Measurements from ENCODE around the gene SPATA18. TPM values are rescaled to one million over a fixed set of nuclear protein-coding genes. Genes with fewer than 3 reads are reported as not detected.

The SPATA18 gene
- total and polyA plus RNA-seq, 2 experiments from 2014 or later = 2.7 to 7.8 TPM

DNA sequence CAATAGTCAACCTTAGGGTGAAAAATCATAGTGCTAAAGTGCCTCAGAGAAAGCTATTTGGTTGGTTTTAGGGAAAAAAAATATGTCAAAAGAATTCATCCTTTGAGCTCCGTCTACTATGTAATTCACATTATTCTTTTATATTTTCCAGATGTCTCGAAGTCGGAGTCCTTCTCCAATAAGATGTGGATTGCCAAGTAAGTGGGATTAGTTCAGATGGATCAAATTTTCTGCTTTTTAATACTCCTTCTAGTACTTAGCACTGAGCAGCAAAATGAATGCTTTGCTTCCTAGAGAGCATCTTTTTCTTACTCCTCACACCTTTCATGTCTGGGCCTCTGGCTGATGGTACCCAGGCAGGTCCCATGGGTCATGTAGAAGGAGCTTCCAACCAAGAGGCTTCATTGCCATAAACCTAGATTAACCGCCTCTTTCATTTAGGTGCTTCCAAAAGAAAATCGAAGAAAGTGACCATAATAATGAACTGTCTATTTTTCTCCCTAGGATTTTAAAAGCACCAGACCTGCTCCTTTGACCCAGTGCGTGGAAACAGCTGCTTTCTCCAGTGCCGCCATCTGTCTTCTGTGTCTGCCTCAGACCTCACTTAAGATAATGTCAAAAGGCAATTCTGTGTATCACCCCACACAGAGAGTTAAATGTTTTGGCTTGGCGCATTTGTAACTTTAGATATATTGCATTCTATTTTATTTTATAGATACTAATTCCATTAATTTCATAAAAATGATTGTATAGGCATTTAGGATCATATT lies 43.5 kb downstream of the SPATA18 start:
- Histone ChIP-seq H3K4me3 (no peak overlapping the region), H3K9me2 (replicated peaks; ENCODE audit: insufficient read depth) (no peaks in the 10 kb centered on the region), H3K4me2 (no peak overlapping the region), H3K79me2 (no peaks in the 10 kb centered on the region), H3K27me3 (no peaks in the 10 kb centered on the region), H4K20me1 (ENCODE audit: insufficient read depth, poor library complexity, severe bottlenecking) (no peaks in the 10 kb centered on the region), H2AFZ (no peak overlapping the region), H3K4me1 (ENCODE audit: insufficient read depth) (no peaks in the 10 kb centered on the region), H3K9me3 (ENCODE audit: low read depth) (no peaks in the 10 kb centered on the region), H3K36me3 (replicated peaks; ENCODE audit: insufficient read depth, low read depth) (no peaks in the 10 kb centered on the region), H3K27ac (no peak overlapping the region)
- DNase-seq (ENCODE audit: low spot score) = no peak
- TF ChIP-seq EZH2phosphoT487 (IDR thresholded peaks at IDR 0.05; ENCODE audit: low read depth, severe bottlenecking, unreplicated experiment) (no peak), EZH2 (IDR thresholded peaks at IDR 0.05; ENCODE audit: borderline replicate concordance) (no peak)
- TF ChIP-seq, protein P1, sequence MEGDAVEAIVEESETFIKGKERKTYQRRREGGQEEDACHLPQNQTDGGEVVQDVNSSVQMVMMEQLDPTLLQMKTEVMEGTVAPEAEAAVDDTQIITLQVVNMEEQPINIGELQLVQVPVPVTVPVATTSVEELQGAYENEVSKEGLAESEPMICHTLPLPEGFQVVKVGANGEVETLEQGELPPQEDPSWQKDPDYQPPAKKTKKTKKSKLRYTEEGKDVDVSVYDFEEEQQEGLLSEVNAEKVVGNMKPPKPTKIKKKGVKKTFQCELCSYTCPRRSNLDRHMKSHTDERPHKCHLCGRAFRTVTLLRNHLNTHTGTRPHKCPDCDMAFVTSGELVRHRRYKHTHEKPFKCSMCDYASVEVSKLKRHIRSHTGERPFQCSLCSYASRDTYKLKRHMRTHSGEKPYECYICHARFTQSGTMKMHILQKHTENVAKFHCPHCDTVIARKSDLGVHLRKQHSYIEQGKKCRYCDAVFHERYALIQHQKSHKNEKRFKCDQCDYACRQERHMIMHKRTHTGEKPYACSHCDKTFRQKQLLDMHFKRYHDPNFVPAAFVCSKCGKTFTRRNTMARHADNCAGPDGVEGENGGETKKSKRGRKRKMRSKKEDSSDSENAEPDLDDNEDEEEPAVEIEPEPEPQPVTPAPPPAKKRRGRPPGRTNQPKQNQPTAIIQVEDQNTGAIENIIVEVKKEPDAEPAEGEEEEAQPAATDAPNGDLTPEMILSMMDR (IDR thresholded peaks at IDR 0.05; ENCODE audit: poor library complexity) = no peak
- WGBS (ENCODE audit: low lambda C conversion rate, missing lambda C conversion rate) = 78% methylated on average over 8 of the region's 8 CpGs

DNA sequence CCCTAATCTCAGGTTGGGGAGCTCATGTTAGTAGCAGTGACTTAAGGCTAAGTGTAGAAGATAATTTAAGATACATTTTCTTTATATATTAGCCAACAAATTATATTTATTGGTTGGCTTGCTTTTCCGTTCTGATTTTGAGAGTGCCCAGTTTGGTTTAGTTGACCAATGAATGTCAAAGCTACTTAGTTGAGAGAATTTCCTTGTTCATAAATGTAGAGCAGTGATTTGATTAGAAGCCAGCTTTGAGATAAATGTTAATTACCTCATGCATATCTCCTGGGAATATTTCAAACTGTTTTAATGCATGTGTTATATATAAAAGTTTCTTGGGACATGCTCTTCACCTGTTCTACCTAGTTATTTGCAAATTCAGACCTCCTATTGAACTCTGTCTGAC lies 44.3 kb downstream of the SPATA18 start:
- no peaks in the 10 kb centered on the region for H4K20me1 ChIP-seq (ENCODE audit: insufficient read depth, poor library complexity, severe bottlenecking)
- H2AFZ ChIP-seq = no peak overlapping the region
- no peaks in the 10 kb centered on the region for H3K9me3 ChIP-seq (ENCODE audit: low read depth)
- H3K4me1 ChIP-seq (ENCODE audit: insufficient read depth) = no peaks in the 10 kb centered on the region
- H3K4me3 ChIP-seq = no peak overlapping the region
- H3K79me2 ChIP-seq = no peaks in the 10 kb centered on the region
- WGBS (ENCODE audit: low lambda C conversion rate, missing lambda C conversion rate) = 62% methylated on average over 1 of the region's 1 CpG
- H3K9me2 ChIP-seq (replicated peaks; ENCODE audit: insufficient read depth) = no peaks in the 10 kb centered on the region
- no peaks in the 10 kb centered on the region for H3K27me3 ChIP-seq
- H3K27ac ChIP-seq = no peak overlapping the region
- H3K4me2 ChIP-seq = no peak overlapping the region
- no peak for DNase-seq (ENCODE audit: low spot score)
- H3K36me3 ChIP-seq (replicated peaks; ENCODE audit: insufficient read depth, low read depth) = no peaks in the 10 kb centered on the region
- TF ChIP-seq EZH2 (IDR thresholded peaks at IDR 0.05; ENCODE audit: borderline replicate concordance) = no peak
- TF ChIP-seq EZH2phosphoT487 (IDR thresholded peaks at IDR 0.05; ENCODE audit: low read depth, severe bottlenecking, unreplicated experiment) = no peak
- TF ChIP-seq, protein P1 (IDR thresholded peaks at IDR 0.05; ENCODE audit: poor library complexity) = no peak

DNA sequence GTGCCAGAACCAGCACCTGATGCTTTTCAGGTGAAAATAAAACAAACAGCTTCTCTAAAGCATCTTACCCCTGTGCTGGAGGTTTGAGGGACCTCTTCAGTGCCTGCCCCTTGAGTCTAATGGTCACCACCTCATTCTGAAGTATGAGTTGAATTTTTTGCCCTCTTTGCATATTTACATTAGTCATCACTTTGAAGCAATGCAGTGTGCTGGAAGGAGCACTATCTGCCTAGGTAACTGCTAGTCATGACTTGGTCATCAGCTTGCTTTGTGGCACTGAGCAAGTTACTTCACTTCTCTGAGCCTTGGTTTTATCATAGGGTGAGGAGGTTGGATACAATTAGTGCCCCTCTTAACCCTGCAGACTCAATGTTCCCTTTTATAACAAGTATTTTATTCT lies 44.9 kb downstream of the SPATA18 start:
- DNase-seq (ENCODE audit: low spot score) = peak; percentile 9
- Histone ChIP-seq H2AFZ (no peak overlapping the region), H3K4me3 (no peak overlapping the region), H3K9me3 (ENCODE audit: low read depth) (no peaks in the 10 kb centered on the region), H3K4me1 (ENCODE audit: insufficient read depth) (no peaks in the 10 kb centered on the region), H3K9me2 (replicated peaks; ENCODE audit: insufficient read depth) (no peaks in the 10 kb centered on the region), H3K27ac (no peak overlapping the region), H3K27me3 (no peaks in the 10 kb centered on the region), H3K36me3 (replicated peaks; ENCODE audit: insufficient read depth, low read depth) (no peaks in the 10 kb centered on the region), H3K4me2 (no peak overlapping the region), H3K79me2 (no peaks in the 10 kb centered on the region), H4K20me1 (ENCODE audit: insufficient read depth, poor library complexity, severe bottlenecking) (no peaks in the 10 kb centered on the region)
- TF ChIP-seq EZH2 (IDR thresholded peaks at IDR 0.05; ENCODE audit: borderline replicate concordance) (no peak), EZH2phosphoT487 (IDR thresholded peaks at IDR 0.05; ENCODE audit: low read depth, severe bottlenecking, unreplicated experiment) (no peak)
- TF ChIP-seq, protein P1 (IDR thresholded peaks at IDR 0.05; ENCODE audit: poor library complexity) = no peak
